Fibroblast of lung (primary cell): ENCODE measurements around the gene BLTP1. TPM values are rescaled to one million over a fixed set of nuclear protein-coding genes. Genes with fewer than 3 reads are reported as not detected.
A peak's percentile ranks its signal among the peaks of the same experiment; 100 is the strongest.

Experiments
- DNase-seq, 2 donors: peaks; one replicate each; pipeline versions ENCODE4 v3.0.0 to v3.0.0-alpha.2; 2010; ENCODE audit warnings: low read depth in 2 of 2
- H2AFZ ChIP-seq: 2 replicates; pipeline ENCODE4 v1.5.1; 2012; ENCODE audit warnings: low read length, control low read depth, inconsistent platforms
- H3K27ac ChIP-seq: 2 replicates; pipeline ENCODE4 v1.5.1; 2011; ENCODE audit warnings: low read length, control low read depth; ENCODE audit not compliant: insufficient read depth
- H3K27me3 ChIP-seq: 2 replicates; pipeline ENCODE4 v1.5.1; 2011; ENCODE audit warnings: mild to moderate bottlenecking, low read length; ENCODE audit not compliant: control insufficient read depth, insufficient read depth
- H3K36me3 ChIP-seq: 2 replicates; pipeline ENCODE4 v1.5.1; 2011; ENCODE audit warnings: low read length; ENCODE audit not compliant: control insufficient read depth, insufficient read depth
- H3K4me1 ChIP-seq: 2 replicates; pipeline ENCODE4 v1.5.1; 2011; ENCODE audit warnings: low read length; ENCODE audit not compliant: control insufficient read depth, insufficient read depth; ENCODE audit errors: extremely low read depth
- H3K4me2 ChIP-seq: 2 replicates; pipeline ENCODE4 v1.5.1; 2011; ENCODE audit warnings: low read length, control low read depth; ENCODE audit not compliant: insufficient read depth; ENCODE audit errors: extremely low read depth
- H3K4me3 ChIP-seq, 4 experiments: fragments of 200-600 bp in 1 of 4; sonication (generic) in 1 of 4; replicated peaks in 1 of 4; 2 replicates each; pipeline ENCODE4 v1.5.1; 2011 to 2016; ENCODE audit warnings: low read length in 4 of 4, low read depth in 3 of 4, mild to moderate bottlenecking in 3 of 4, control low read depth in 2 of 4, inconsistent platforms in 1 of 4, mixed read lengths in 1 of 4; ENCODE audit not compliant: insufficient read depth in 1 of 4; ENCODE audit errors: control extremely low read depth in 1 of 4
- H3K79me2 ChIP-seq: 2 replicates; pipeline ENCODE4 v1.5.1; 2012; ENCODE audit warnings: mild to moderate bottlenecking, low read length, inconsistent platforms; ENCODE audit not compliant: control insufficient read depth, insufficient read depth
- H3K9ac ChIP-seq: 2 replicates; pipeline ENCODE4 v1.5.1; 2011; ENCODE audit warnings: mild to moderate bottlenecking, low read length, control low read depth; ENCODE audit not compliant: insufficient read depth
- H3K9me3 ChIP-seq: 2 replicates; pipeline ENCODE4 v1.5.1; 2012; ENCODE audit warnings: low read depth, low read length; ENCODE audit not compliant: control insufficient read depth, insufficient read depth
- H4K20me1 ChIP-seq: 2 replicates; pipeline ENCODE4 v1.5.1; 2011; ENCODE audit warnings: low read length; ENCODE audit not compliant: control insufficient read depth, insufficient read depth; ENCODE audit errors: extremely low read depth
- EZH2 ChIP-seq: IDR thresholded peaks from 2 replicates; pipeline ENCODE4 v1.5.1; 2012; ENCODE audit warnings: low read length, control low read depth, mild to moderate bottlenecking; ENCODE audit errors: missing control alignments
- polyA plus RNA-seq, 2 donors: library from polyadenylated mRNA; depleted of rRNA in 1 of 2; stranded (reverse) in 1 of 2; unstranded in 1 of 2; fragments of >200 nt; gene quantifications; 2 replicates each; pipeline ENCODE4 v1.2.1, GENCODE V29; 2011 to 2012; ENCODE audit warnings: missing spikeins in 1 of 2
- total RNA-seq: library from RNA; depleted of rRNA; stranded (reverse); fragments of >200 nt; gene quantifications from 2 replicates; pipeline ENCODE4 v1.2.1, GENCODE V29; 2014
- TF ChIP-seq, protein P1 (sequence below), 2 donors: IDR thresholded peaks in 1 of 2; conservative IDR thresholded peaks in 1 of 2; 1 replicate in 1 of 2; 2 replicates in 1 of 2; pipeline ENCODE4 v1.5.1; 2011 to 2012; ENCODE audit warnings: low read length in 2 of 2, control low read depth in 1 of 2, inconsistent platforms in 1 of 2, low read depth in 1 of 2, mild to moderate bottlenecking in 1 of 2

The BLTP1 gene
- total and polyA plus RNA-seq, 2 donors (not counting 1 experiment from before 2014, with no cell fraction given) = 52.5 to 130 TPM

DNA sequence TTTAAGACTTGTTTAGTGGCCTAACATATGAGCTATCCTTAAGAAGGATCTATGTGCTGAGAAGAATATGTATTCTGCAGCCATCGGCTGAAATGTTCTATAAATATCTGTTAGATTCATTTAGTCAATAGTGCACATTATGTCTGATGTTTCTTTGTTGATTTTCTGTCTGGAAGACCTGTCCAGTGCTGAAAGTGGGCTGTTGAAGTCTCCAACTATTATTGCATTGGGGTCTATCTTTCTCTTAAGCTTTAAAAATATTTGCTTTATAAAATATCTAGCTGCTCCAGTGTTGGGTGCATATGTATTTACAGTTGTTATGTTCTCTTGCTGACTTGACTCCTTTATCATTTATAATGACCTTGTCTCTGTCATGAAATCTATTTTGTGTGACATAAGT, 9.4 kb upstream of the BLTP1 start:
- H3K79me2 ChIP-seq = no peaks in the 10 kb centered on the region
- no peak for DNase-seq
- no peak overlapping the region for H3K9ac ChIP-seq
- H2AFZ ChIP-seq = no peak overlapping the region
- TF ChIP-seq EZH2 = no peak
- TF ChIP-seq, protein P1, sequence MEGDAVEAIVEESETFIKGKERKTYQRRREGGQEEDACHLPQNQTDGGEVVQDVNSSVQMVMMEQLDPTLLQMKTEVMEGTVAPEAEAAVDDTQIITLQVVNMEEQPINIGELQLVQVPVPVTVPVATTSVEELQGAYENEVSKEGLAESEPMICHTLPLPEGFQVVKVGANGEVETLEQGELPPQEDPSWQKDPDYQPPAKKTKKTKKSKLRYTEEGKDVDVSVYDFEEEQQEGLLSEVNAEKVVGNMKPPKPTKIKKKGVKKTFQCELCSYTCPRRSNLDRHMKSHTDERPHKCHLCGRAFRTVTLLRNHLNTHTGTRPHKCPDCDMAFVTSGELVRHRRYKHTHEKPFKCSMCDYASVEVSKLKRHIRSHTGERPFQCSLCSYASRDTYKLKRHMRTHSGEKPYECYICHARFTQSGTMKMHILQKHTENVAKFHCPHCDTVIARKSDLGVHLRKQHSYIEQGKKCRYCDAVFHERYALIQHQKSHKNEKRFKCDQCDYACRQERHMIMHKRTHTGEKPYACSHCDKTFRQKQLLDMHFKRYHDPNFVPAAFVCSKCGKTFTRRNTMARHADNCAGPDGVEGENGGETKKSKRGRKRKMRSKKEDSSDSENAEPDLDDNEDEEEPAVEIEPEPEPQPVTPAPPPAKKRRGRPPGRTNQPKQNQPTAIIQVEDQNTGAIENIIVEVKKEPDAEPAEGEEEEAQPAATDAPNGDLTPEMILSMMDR (conservative IDR thresholded peaks at IDR 0.05 in 1 of 2, IDR thresholded peaks at IDR 0.05 in 1 of 2; ENCODE audit: low read depth in 1 of 2, low read length in 2 of 2) = no peak
- no peak overlapping the region for H3K4me2 ChIP-seq
- H3K9me3 ChIP-seq = no peaks in the 10 kb centered on the region
- H3K27ac ChIP-seq = no peak overlapping the region
- H3K4me3 ChIP-seq = no peak overlapping the region
- H3K36me3 ChIP-seq = no peaks in the 10 kb centered on the region
- H4K20me1 ChIP-seq = no peaks in the 10 kb centered on the region
- H3K4me1 ChIP-seq = no peaks in the 10 kb centered on the region
- H3K27me3 ChIP-seq = no peaks in the 10 kb centered on the region

DNA sequence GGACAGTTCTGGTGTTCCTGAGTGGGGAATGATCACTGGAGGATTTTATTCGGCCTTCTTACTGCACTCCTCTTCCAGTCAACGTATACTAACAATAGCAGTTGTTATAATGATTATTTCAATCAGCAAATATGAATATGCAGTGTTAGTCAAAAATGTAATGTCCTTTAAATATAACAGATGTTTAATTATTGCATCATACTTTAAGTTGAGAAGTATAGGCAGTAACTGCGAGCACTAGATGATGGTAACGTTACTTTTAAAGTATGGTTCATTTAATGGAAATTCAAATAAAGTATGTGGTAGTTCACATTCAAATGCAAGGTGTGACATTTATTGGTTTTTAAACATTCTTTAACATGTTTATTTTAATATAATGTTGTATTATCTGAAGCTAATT, 5.5 kb upstream of the BLTP1 start:
- Histone ChIP-seq H4K20me1 (no peaks in the 10 kb centered on the region), H3K27ac (no peak overlapping the region), H3K4me2 (no peak overlapping the region), H3K27me3 (no peaks in the 10 kb centered on the region), H3K79me2 (no peaks in the 10 kb centered on the region), H3K9ac (no peak overlapping the region), H3K4me3 (no peak overlapping the region), H2AFZ (no peak overlapping the region), H3K9me3 (no peaks in the 10 kb centered on the region), H3K4me1 (no peaks in the 10 kb centered on the region), H3K36me3 (no peaks in the 10 kb centered on the region)
- TF ChIP-seq, protein P1 (conservative IDR thresholded peaks at IDR 0.05 in 1 of 2, IDR thresholded peaks at IDR 0.05 in 1 of 2; ENCODE audit: low read depth in 1 of 2, low read length in 2 of 2) = no peak
- no peak for TF ChIP-seq EZH2
- no peak for DNase-seq

DNA sequence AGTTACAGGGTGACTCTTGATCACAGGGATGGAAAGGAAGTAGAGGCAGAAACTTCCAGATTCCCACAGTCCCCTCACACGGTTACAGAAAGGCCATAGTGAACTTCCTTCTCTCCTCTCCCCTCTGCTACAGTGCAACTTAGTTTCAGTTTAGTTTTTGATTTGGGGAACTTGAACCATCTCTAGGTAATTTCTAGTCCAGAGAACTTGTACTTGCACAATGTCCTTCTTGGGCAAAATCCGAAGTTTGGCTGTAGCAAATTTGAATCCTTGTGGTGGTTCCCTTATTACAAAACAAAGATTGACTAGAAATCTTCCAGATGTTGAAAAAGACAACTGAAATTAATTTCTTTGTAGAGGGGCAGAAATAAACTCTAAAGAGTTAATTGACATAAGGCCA, 1.2 kb upstream of the BLTP1 start:
- H3K9me3 ChIP-seq = no peaks in the 10 kb centered on the region
- no peak overlapping the region for H3K9ac ChIP-seq
- no peak for DNase-seq
- H3K27me3 ChIP-seq = no peaks in the 10 kb centered on the region
- H3K4me2 ChIP-seq = peak overlapping the region; percentile 11
- no peaks in the 10 kb centered on the region for H4K20me1 ChIP-seq
- H3K4me1 ChIP-seq = no peaks in the 10 kb centered on the region
- H2AFZ ChIP-seq = peak overlapping the region; percentile 92
- no peaks in the 10 kb centered on the region for H3K36me3 ChIP-seq
- TF ChIP-seq, protein P1 (conservative IDR thresholded peaks at IDR 0.05 in 1 of 2, IDR thresholded peaks at IDR 0.05 in 1 of 2; ENCODE audit: low read depth in 1 of 2, low read length in 2 of 2) = no peak
- TF ChIP-seq EZH2 = no peak
- H3K4me3 ChIP-seq = no peak overlapping the region
- H3K79me2 ChIP-seq = peaks cover 12% of the 10 kb centered on the region
- no peak overlapping the region for H3K27ac ChIP-seq
